SU-DHL-6 (cell line): ENCODE results near the gene PRM3.
"Not testable (repeated sequence)": the region's sequence is repeated elsewhere in the genome, so short reads cannot be mapped to it uniquely, and the experiment has no call there.

Experiments
- H2AFZ ChIP-seq: fragments of 200-600 bp; sonication (generic); 2 replicates; pipeline ENCODE4 v1.6.1; 2014; ENCODE audit warnings: low read depth, mild to moderate bottlenecking, moderate library complexity, mixed read lengths, antibody characterized with exemption, low read length; ENCODE audit not compliant: severe bottlenecking
- H3F3A ChIP-seq: fragments of 200-600 bp; shearing (Covaris generic); 2 replicates; pipeline ENCODE4 v1.6.0; 2016; ENCODE audit warnings: antibody characterized with exemption, mild to moderate bottlenecking; ENCODE audit not compliant: insufficient read depth
- H3K27ac ChIP-seq: fragments of 200-600 bp; sonication (generic); 2 replicates; pipeline ENCODE4 v1.5.1; 2016; ENCODE audit warnings: low read depth, mild to moderate bottlenecking, low read length, moderate library complexity, mixed read lengths
- H3K27me3 ChIP-seq: fragments of 200-600 bp; sonication (generic), shearing (Covaris generic); 2 replicates; pipeline ENCODE4 v1.6.0; 2014; ENCODE audit warnings: mild to moderate bottlenecking, low read length
- H3K36me3 ChIP-seq: fragments of 200-600 bp; sonication (generic); 2 replicates; pipeline ENCODE4 v1.6.1; 2014; ENCODE audit warnings: mild to moderate bottlenecking, low read length, mixed read lengths
- H3K4me2 ChIP-seq: fragments of 300-600, 200-600 bp; shearing (Covaris generic), sonication (generic); 2 replicates; pipeline ENCODE4 v1.6.0; 2014; ENCODE audit warnings: low read length, low read depth, mild to moderate bottlenecking; ENCODE audit not compliant: poor library complexity, severe bottlenecking
- H3K4me3 ChIP-seq: fragments of 200-600 bp; sonication (generic); 2 replicates; pipeline ENCODE4 v1.5.1; 2014; ENCODE audit warnings: antibody characterized with exemption, low read length, mild to moderate bottlenecking, mixed read lengths; ENCODE audit not compliant: insufficient read depth, poor library complexity, severe bottlenecking
- H3K79me2 ChIP-seq: fragments of 200-600 bp; sonication (generic); 2 replicates; pipeline ENCODE4 v1.6.1; 2014; ENCODE audit warnings: mild to moderate bottlenecking, low read length, moderate library complexity; ENCODE audit not compliant: insufficient read depth
- H3K9ac ChIP-seq: fragments of 200-600 bp; sonication (generic); 2 replicates; pipeline ENCODE4 v1.7.0; 2014; ENCODE audit warnings: mild to moderate bottlenecking, low read length
- H3K9me2 ChIP-seq: fragments of 200-600 bp; sonication (generic); replicated peaks from 2 replicates; pipeline ENCODE4 v1.6.1; 2014; ENCODE audit warnings: low read length; ENCODE audit not compliant: insufficient read depth
- H3K9me3 ChIP-seq: fragments of 200-600 bp; sonication (generic); 2 replicates; pipeline ENCODE4 v1.6.1; 2014; ENCODE audit warnings: low read length, mixed read lengths; ENCODE audit not compliant: insufficient read depth
- H4K20me1 ChIP-seq: fragments of 200-600 bp; sonication (generic); 2 replicates; pipeline ENCODE4 v1.6.1; 2014; ENCODE audit warnings: low read depth, mild to moderate bottlenecking, antibody characterized with exemption, low read length, moderate library complexity, mixed read lengths
- CTCF ChIP-seq: fragments of 200-600 bp; sonication (generic); IDR thresholded peaks from one replicate; pipeline ENCODE4 v1.5.1; 2017; ENCODE audit warnings: antibody characterized with exemption, mild to moderate bottlenecking, low read length, moderate library complexity; ENCODE audit not compliant: insufficient read depth, poor library complexity, severe bottlenecking
- EZH2phosphoT487 ChIP-seq: fragments of 200-600 bp; sonication (generic), shearing (Covaris generic); conservative IDR thresholded peaks from 2 replicates; pipeline ENCODE4 v1.6.1; 2018; ENCODE audit warnings: mild to moderate bottlenecking, antibody characterized with exemption, low read length, moderate library complexity, mixed read lengths

The PRM3 gene

DNA sequence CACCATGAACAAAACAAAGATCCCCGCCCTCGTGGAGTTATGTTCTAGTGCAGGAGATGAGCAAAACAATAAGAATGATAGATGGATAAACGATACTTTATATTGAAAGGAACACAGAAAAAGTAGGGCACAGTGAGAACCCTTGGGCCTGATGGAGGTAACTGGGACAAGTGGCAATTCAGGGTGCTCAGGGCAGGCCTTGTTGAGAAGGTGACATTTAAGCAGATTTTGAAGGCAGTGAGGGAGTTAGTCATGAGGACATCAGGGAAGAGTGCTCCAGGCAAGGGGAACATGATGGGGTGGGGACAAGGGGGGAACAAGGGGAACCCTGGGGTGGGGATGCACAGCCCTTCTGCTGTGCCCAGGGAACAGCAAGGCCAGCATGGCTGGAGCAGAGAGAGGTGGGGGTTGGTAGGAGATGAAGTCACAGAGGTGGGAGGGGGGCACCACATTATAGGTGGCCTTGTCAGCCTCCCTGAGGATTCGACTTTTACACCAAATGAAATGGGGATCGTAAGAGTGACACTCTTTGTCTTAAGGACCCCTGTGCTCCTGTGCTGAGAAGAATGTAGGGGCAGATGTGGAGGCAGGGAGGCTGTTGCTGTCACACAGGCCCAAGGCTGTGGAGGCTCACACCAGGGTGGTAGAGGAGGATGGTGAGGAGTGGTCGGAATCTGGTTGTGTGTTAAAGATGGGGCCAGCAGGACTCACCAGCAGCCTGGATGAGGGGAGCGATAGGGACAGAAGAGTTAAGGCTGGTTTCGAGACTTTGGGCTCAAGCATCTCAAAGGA is 16.9 kb upstream of the PRM3 start:
- no peak overlapping the region for H2AFZ ChIP-seq
- H3K9me2 ChIP-seq = no peaks in the 10 kb centered on the region
- H3K27me3 ChIP-seq = no peaks in the 10 kb centered on the region
- no peak overlapping the region for H3K4me2 ChIP-seq
- H3K79me2 ChIP-seq = no peaks in the 10 kb centered on the region
- no peak overlapping the region for H3K4me3 ChIP-seq
- H3K9ac ChIP-seq = no peak overlapping the region
- H3K36me3 ChIP-seq = no peaks in the 10 kb centered on the region
- TF ChIP-seq EZH2phosphoT487 = no peak
- no peak for TF ChIP-seq CTCF
- H3K9me3 ChIP-seq = no peaks in the 10 kb centered on the region
- peaks cover 12% of the 10 kb centered on the region for H3F3A ChIP-seq
- no peak overlapping the region for H3K27ac ChIP-seq
- H4K20me1 ChIP-seq = no peaks in the 10 kb centered on the region

- not testable (repeated sequence) for H3K27me3 ChIP-seq, H3K9ac ChIP-seq
Observed at GRCh38 chr16:11289696-11290095, 16.3 kb upstream of the PRM3 start.

GRCh38 chr16:11289202-11289601 is 15.8 kb upstream of the PRM3 start:
- H2AFZ ChIP-seq = no peak overlapping the region
- H3F3A ChIP-seq = 0 out of 2 replicates have a peak, but pooled peaks cover 3% of the 10 kb centered on the region
- H3K27me3 ChIP-seq = no peaks in the 10 kb centered on the region
- H3K4me2 ChIP-seq = no peak overlapping the region
- H3K79me2 ChIP-seq = no peaks in the 10 kb centered on the region
- H3K36me3 ChIP-seq = no peaks in the 10 kb centered on the region
- no peak overlapping the region for H3K27ac ChIP-seq
- TF ChIP-seq CTCF (no peak), EZH2phosphoT487 (no peak)
- no peak overlapping the region for H3K9ac ChIP-seq
- no peaks in the 10 kb centered on the region for H3K9me2 ChIP-seq
- no peaks in the 10 kb centered on the region for H4K20me1 ChIP-seq
- H3K4me3 ChIP-seq = no peak overlapping the region
- H3K9me3 ChIP-seq = no peaks in the 10 kb centered on the region

More at GRCh38 chr16:11289696-11290095, 16.3 kb upstream of the PRM3 start:
- H3K27ac ChIP-seq, H4K20me1 ChIP-seq, H3F3A ChIP-seq, H3K9me2 ChIP-seq, H3K79me2 ChIP-seq, H3K36me3 ChIP-seq, H3K4me3 ChIP-seq, H2AFZ ChIP-seq, H3K4me2 ChIP-seq, H3K9me3 ChIP-seq: not testable (repeated sequence)

GRCh38 chr16:11285842-11286241 is 12.4 kb upstream of the PRM3 start:
- Histone ChIP-seq H3K9ac (no peak overlapping the region), H3K4me3 (no peak overlapping the region)

More at GRCh38 chr16:11285842-11286241, 12.4 kb upstream of the PRM3 start:
- TF ChIP-seq EZH2phosphoT487 = no peak
- Histone ChIP-seq H4K20me1 (no peaks in the 10 kb centered on the region), H2AFZ (no peak overlapping the region), H3K36me3 (no peaks in the 10 kb centered on the region), H3F3A (no peaks in the 10 kb centered on the region), H3K79me2 (no peaks in the 10 kb centered on the region), H3K27me3 (no peaks in the 10 kb centered on the region), H3K4me2 (no peak overlapping the region), H3K9me3 (no peaks in the 10 kb centered on the region), H3K9me2 (no peaks in the 10 kb centered on the region), H3K27ac (no peak overlapping the region)
